Camera-type eye (tissue), 1 donor: ENCODE data around the gene CARD19. TPM values are rescaled to one million over a fixed set of nuclear protein-coding genes. Genes with fewer than 3 reads are reported as not detected.

Experiments
- total RNA-seq: library from RNA; depleted of rRNA; stranded (reverse); fragments of >200 nt; gene quantifications from one replicate; pipeline ENCODE4 v1.2.3, GENCODE V29; 2014

CARD19 gene, protein sequence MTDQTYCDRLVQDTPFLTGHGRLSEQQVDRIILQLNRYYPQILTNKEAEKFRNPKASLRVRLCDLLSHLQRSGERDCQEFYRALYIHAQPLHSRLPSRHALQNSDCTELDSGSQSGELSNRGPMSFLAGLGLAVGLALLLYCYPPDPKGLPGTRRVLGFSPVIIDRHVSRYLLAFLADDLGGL
- total RNA-seq, result 17.9 TPM

DNA sequence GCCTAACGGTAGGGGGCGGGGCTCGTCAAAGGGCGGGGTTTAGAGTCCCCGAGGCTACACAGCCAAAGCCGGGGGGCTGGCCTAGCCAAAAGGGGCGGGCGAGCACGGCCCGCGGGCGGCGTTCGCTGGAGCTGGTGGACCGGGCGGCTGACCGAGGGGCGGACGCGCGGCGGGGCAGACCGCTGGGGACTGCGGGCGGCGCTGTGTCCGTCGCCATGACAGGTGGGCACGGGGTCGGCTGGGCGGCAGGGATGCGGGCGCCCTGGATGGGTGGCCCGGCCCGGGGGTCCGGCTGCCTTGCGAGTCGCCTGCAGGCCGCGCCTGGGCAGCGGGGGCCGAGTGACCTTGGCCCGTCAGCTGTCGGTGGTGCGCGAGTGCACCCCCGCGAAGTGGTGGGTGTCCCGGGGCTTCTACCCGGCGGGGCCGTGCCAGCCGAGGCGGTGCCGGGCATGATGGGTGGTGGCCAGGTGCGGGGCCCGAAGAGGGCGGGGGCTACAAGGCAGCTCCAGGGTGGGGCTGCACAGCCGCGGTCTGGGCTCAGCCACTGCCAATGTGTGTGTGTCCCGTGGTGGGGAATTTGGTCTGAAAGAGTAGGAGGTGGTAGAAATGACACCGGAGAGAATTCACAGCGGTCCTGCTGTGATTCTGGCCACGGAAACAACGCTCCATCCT, at the start of gene CARD19:
TSS of gene CARD19 (plus strand) at position 87 of the 672 bp plus-strand sequence. CDS start at position 216, 129 bp downstream.

DNA sequence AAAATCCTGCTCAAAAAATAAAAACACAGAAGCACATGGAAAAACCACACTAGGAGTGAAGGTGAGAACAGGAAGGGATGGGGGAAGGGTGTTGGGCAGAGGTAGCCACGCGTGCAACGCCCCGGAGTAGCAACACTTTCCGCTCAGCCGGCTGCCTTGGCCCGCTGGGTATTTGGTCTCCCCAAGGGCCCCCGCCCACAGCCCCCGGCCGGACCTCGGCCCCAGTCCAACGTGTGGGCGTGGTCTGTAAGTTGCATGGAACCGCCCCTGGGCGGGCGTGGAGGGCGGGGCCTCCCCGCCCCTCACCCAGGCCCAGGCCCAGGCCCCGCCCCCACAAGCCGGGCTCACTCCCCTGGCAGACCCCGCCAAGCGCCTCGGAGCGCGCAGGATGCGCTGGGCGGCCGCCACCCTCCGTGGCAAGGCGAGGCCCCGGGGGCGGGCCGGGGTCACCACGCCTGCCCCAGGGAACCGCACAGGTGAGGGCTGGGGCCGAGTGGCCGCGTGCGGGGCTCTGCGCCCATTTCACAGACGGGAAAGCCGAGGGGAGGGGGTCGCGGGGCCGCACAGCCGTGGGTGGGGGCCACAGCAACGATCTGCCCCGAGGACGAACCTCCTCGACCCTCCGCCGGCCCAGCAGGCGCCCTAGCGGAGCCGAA, 37.5 kb upstream of the CARD19 start, which contains the start of gene SUSD3:
TSS of gene SUSD3 (plus strand) at position 347 of the 656 bp plus-strand sequence. CDS start at position 389, 42 bp downstream.

DNA sequence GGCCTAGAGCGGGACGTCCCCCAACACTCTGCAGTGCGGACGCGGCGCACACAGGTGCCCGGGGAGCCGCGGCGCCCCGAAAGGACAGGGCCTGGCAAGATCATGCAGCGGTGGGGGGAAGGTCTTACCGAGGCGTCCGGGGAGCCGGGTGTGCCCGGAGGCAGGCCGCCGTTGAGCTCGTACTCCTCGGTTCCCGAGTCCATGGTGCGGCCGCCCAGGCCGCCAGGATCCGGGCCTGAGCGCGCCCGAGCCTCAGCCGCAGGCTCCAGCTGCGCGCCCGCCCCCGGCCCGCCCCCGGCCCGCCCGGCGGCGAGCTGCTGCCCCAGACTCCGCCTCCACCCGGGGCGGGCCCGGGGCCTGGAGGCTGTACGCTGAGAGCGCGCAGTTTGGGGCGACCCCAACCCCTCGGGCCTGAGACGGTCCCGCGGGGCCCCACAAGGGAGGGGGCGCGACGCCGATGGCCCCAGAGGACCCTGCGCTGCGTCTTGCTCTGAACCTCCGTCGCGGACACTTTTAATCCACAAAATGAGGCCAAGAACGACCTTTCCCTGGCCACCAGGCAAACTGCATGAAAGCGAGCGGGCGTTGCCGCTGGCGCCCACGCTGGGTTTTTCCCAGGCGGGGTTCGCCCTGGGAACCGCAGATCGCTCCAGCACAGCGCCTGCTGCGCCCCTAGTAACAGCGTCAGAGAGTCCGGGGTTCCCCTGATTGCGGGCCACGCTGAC, 38.2 kb downstream of the CARD19 start, which contains the start of gene NINJ1:
TSS of gene NINJ1 (minus strand) at position 237 of the 725 bp plus-strand sequence. CDS start at position 203, 34 bp downstream.

Other genes with a start within 250 kb of the CARD19 start
- gene ZNF484, start 218.2 kb upstream of the CARD19 start, total RNA-seq, result 54.8 TPM
- 5.6 TPM for gene FGD3, start 148.7 kb upstream of the CARD19 start, total RNA-seq
- gene SUSD3, start 37.5 kb upstream of the CARD19 start, total RNA-seq, result 2.4 TPM
- gene NINJ1, start 38.0 kb downstream of the CARD19 start, total RNA-seq, result 23.4 TPM
- gene WNK2, start 87.9 kb downstream of the CARD19 start, total RNA-seq, result 89.7 TPM